Measurements from ENCODE around the gene OR2A14. TPM values are rescaled to one million over a fixed set of nuclear protein-coding genes. Genes with fewer than 3 reads are reported as not detected.

OR2A14 gene
- total RNA-seq (2012; rRNA removed): not detected in 2 replicates
- not detected in 2 replicates for polyA plus RNA-seq (2012; rRNA removed)
- polyA plus RNA-seq (2012; cell fraction: cytosol; rRNA removed): not detected in 2 replicates
- polyA plus RNA-seq (2012; cell fraction: nucleus; rRNA removed; ENCODE audit: low replicate concordance): not detected in 2 replicates
- Bru-seq, nascent RNA: not detected
- BruChase-seq, experiment 1, labeled RNA remaining after a 6-hour chase: not detected
- not detected for BruChase-seq, experiment 2, labeled RNA remaining after a 2-hour chase
- long read RNA-seq: 0 reads

GRCh38 chr7:144122876-144123275, at the start of gene OR2A14:
OR2A14 (plus strand) TSS chr7:144123176; CDS start chr7:144129113, 5,937 bp downstream.
- Histone ChIP-seq H4K91ac (ENCODE audit: insufficient read depth, low read depth, low read length) (no peak within 1 kb of the TSS), H3K9me3 (ENCODE audit: control insufficient read depth, insufficient read depth, low read length) (no peaks in the 10 kb centered on the region), H3K27me3 (ENCODE audit: control insufficient read depth, insufficient read depth, low read length) (no peaks in the 10 kb centered on the region), H3K4me2 (ENCODE audit: low read depth, low read length) (no peak within 1 kb of the TSS), H3K27ac (ENCODE audit: insufficient read depth, low read length) (no peak within 1 kb of the TSS), H3K4me1 (ENCODE audit: control insufficient read depth, insufficient read depth, low read length) (no peaks in the 10 kb centered on the region), H2BK15ac (ENCODE audit: low read depth, low read length) (no peak within 1 kb of the TSS), H3K56ac (ENCODE audit: extremely low read depth, insufficient read depth, low read length) (no peak within 1 kb of the TSS), H3K4ac (ENCODE audit: low read depth, low read length) (no peak within 1 kb of the TSS), H3K9me1 (ENCODE audit: insufficient read depth, low read length) (no peaks in the 10 kb centered on the region), H3K18ac (ENCODE audit: low read depth, low read length) (no peak within 1 kb of the TSS), H3K36me3 (ENCODE audit: control insufficient read depth, insufficient read depth, low read length) (no peaks in the 10 kb centered on the region), H2BK120ac (ENCODE audit: low read depth, low read length) (no peak within 1 kb of the TSS), H3K79me1 (ENCODE audit: low read depth in 1 of 2, low read length in 2 of 2) (no peaks in the 10 kb centered on the region), H2AK5ac (ENCODE audit: low read depth, low read length) (no peak within 1 kb of the TSS), H2AK9ac (replicated peaks; ENCODE audit: low read depth, low read length, poor library complexity) (no peak within 1 kb of the TSS), H4K5ac (ENCODE audit: low read depth, low read length) (no peak within 1 kb of the TSS), H3K14ac (replicated peaks; ENCODE audit: low read depth, low read length) (no peak within 1 kb of the TSS), H4K8ac (ENCODE audit: low read depth in 2 of 2, low read length in 2 of 2) (no peak within 1 kb of the TSS), H3K9ac (ENCODE audit: low read depth, low read length) (no peak within 1 kb of the TSS), H2AFZ (replicated peaks; ENCODE audit: low read length, poor library complexity) (no peak within 1 kb of the TSS), H2BK5ac (ENCODE audit: low read depth, low read length, poor library complexity, severe bottlenecking) (no peak within 1 kb of the TSS), H3K4me3 (ENCODE audit: insufficient read depth, low read depth, low read length) (no peak within 1 kb of the TSS), H4K20me1 (ENCODE audit: insufficient read depth, low read length) (no peaks in the 10 kb centered on the region), H2BK20ac (ENCODE audit: low read depth, low read length) (no peak within 1 kb of the TSS), H3K23ac (ENCODE audit: low read depth, low read length) (no peak within 1 kb of the TSS)
- intact Hi-C loops (cut with micrococcal nuclease) (loop anchor here (1.0 kb wide), 1 partner anchor 36 kb away; no protein-coding TSS in a partner anchor), in situ Hi-C loops (cut with MboI; ENCODE audit: low sequenced_read_pairs) (no loop called here), dilution Hi-C loops (cut with HindIII; ENCODE audit: low sequenced_read_pairs, unreplicated experiment) (no loop called here)
- DNase-seq (no peak), ATAC-seq (ENCODE audit: low read depth) (no peak)
- TF ChIP-seq POLR2A (IDR thresholded peaks at IDR 0.05; ENCODE audit: low read depth, low read length) (no peak), CHD1 (IDR thresholded peaks at IDR 0.05; ENCODE audit: low read depth, low read length) (no peak), SMC3 (IDR thresholded peaks at IDR 0.05; ENCODE audit: low read depth, low read length) (no peak), FOS (IDR thresholded peaks at IDR 0.05; ENCODE audit: low read depth, low read length) (no peak), MAZ (IDR thresholded peaks at IDR 0.05; ENCODE audit: borderline replicate concordance, low read depth, low read length) (no peak), ELK1 (IDR thresholded peaks at IDR 0.05; ENCODE audit: borderline replicate concordance, low read depth, low read length) (no peak), RFX5 (IDR thresholded peaks at IDR 0.05; ENCODE audit: low read depth, low read length) (no peak), RCOR1 (IDR thresholded peaks at IDR 0.05; ENCODE audit: insufficient replicate concordance, low read length) (no peak), CEBPB (IDR thresholded peaks at IDR 0.05; ENCODE audit: low read depth, low read length) (no peak), USF2 (IDR thresholded peaks at IDR 0.05; ENCODE audit: low read depth, low read length) (no peak), CTCF (conservative IDR thresholded peaks at IDR 0.05; ENCODE audit: low read depth, low read length) (no peak), MXI1 (IDR thresholded peaks at IDR 0.05; ENCODE audit: borderline replicate concordance, low read depth, low read length) (no peak), NFE2L2 (IDR thresholded peaks at IDR 0.05; ENCODE audit: low read depth, low read length) (no peak), MAFK (IDR thresholded peaks at IDR 0.05; ENCODE audit: low read depth, low read length) (no peak)
- no TSS peak for BruUV-seq (replicated peaks)
- ChIA-PET POLR2A (ENCODE audit: unreplicated experiment) (no interaction called here), CTCF (no interaction called here)
- no CpG with 5 or more reads among the region's 1 CpG for WGBS, 2 experiments (ENCODE audit: extremely low coverage in 2 of 2, insufficient read length in 1 of 2)
